Fibroblast of villous mesenchyme (primary cell): ENCODE data around the gene BTNL8. TPM values are rescaled to one million over a fixed set of nuclear protein-coding genes. Genes with fewer than 3 reads are reported as not detected.

Experiments
- DNase-seq: peaks from one replicate; pipeline ENCODE4 v3.0.0-alpha.2; 2010; ENCODE audit warnings: low read depth
- H3K4me3 ChIP-seq: 2 replicates; pipeline ENCODE4 v1.5.1; 2011; ENCODE audit warnings: low read depth, mild to moderate bottlenecking, low read length
- total RNA-seq: library from RNA; depleted of rRNA; stranded (reverse); fragments of >200 nt; gene quantifications from 2 replicates; pipeline ENCODE4 v1.2.3, GENCODE V29; 2012
- TF ChIP-seq, protein P1 (sequence below): IDR thresholded peaks from 2 replicates; pipeline ENCODE4 v1.5.1; 2012; ENCODE audit warnings: low read depth, mild to moderate bottlenecking, low read length; ENCODE audit not compliant: insufficient read depth

The BTNL8 gene
- total RNA-seq, 1 donor = not detected

DNA sequence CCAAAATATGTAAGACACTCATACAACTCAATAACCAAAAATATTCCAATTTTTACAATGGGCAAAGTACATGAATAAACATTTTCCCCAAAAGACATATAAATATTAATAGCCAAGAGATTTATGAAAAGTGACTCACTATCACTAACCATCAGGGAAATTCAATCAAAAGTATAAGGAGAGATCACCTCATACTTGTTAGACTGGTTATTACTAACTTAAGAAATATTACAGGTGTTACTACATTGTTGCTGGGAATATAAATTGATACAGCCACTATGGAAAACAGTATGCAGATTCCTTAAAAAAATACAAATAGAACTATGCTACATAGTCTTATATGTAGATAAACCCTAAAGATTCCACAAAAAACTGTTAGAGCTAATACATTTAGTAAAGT is 21.8 kb downstream of the BTNL8 start:
- no peak for DNase-seq
- H3K4me3 ChIP-seq = no peak overlapping the region
- TF ChIP-seq, protein P1, sequence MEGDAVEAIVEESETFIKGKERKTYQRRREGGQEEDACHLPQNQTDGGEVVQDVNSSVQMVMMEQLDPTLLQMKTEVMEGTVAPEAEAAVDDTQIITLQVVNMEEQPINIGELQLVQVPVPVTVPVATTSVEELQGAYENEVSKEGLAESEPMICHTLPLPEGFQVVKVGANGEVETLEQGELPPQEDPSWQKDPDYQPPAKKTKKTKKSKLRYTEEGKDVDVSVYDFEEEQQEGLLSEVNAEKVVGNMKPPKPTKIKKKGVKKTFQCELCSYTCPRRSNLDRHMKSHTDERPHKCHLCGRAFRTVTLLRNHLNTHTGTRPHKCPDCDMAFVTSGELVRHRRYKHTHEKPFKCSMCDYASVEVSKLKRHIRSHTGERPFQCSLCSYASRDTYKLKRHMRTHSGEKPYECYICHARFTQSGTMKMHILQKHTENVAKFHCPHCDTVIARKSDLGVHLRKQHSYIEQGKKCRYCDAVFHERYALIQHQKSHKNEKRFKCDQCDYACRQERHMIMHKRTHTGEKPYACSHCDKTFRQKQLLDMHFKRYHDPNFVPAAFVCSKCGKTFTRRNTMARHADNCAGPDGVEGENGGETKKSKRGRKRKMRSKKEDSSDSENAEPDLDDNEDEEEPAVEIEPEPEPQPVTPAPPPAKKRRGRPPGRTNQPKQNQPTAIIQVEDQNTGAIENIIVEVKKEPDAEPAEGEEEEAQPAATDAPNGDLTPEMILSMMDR = no peak

DNA sequence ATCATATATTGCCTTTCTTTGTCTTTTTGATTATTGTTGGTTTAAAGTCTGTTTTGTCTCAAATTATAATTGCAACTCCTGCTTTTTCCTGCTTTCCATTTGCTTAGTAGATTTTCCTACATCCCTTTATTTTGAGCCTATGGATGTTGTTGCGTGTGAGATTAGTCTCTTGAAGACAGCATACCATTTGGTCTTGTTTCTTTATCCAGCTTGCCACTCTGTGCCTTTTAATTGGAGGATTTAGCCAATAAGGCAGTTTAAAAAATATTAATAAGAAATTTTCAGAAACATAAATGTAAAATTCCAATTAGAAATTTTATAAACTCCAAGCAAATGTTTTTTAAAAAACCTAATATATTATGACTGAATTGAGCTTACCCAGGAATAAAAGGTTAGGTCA is 24.0 kb downstream of the BTNL8 start:
- TF ChIP-seq, protein P1 = no peak
- DNase-seq = no peak
- no peak overlapping the region for H3K4me3 ChIP-seq

DNA sequence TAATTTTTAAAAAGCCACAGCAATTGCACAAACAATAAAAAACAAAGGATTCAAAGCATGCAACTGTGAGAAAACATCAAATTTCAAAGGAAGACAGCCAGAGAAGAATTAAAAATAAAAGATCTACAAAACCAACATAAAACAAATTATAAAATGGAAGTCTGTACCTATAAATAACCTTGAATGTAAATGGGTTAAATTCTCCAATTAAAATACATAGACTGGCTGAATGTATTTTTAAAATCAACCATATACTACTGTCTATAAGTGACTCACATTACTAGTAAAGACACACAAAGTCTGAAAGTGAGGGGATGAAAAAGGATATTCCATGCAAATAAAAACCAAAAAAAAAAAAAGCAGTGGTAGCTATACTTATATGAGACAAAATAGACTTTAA is 33.7 kb downstream of the BTNL8 start:
- TF ChIP-seq, protein P1 = no peak
- no peak for DNase-seq
- H3K4me3 ChIP-seq = no peak overlapping the region

DNA sequence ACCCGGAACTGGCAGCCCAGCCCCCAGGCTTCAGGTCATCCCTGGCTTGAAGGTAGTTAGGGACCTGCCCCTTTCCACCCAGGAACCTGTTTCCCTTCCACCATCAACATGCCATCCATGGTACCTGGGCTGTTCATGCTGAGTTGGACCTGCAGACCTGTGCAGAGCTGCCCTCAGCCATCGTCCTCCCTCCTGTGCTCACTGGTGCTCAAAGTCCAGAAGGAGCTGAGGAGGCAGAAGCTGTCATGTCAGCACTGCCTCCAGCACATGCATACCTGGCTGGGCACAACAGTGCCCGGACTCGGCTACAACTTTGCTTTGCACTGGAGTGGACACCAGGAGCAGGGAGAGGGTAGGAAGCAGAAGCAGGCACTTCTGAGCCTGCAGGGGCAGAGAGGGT is 36.2 kb downstream of the BTNL8 start:
- no peak for DNase-seq
- no peak overlapping the region for H3K4me3 ChIP-seq
- TF ChIP-seq, protein P1 = no peak

DNA sequence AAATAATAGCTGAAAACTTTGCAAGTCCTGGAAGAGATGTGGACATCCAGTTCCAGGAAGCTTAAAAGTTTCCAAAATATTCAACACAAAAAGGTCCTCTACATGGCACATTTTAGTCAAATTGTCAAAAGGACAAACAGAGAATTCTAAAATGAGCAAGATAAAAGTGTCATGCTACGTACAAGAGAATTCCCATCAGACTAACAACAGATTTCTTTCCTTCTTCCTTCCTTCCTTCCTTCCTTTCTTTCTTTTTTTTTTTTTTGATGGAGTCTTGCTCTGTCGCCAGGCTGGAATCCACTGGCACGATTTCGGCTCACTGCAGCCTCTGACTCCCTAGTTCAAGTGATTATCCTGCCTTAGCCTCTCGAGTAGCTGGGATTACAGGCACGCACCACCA is 39.3 kb downstream of the BTNL8 start:
- TF ChIP-seq, protein P1 = no peak
- H3K4me3 ChIP-seq = no peak overlapping the region
- no peak for DNase-seq

DNA sequence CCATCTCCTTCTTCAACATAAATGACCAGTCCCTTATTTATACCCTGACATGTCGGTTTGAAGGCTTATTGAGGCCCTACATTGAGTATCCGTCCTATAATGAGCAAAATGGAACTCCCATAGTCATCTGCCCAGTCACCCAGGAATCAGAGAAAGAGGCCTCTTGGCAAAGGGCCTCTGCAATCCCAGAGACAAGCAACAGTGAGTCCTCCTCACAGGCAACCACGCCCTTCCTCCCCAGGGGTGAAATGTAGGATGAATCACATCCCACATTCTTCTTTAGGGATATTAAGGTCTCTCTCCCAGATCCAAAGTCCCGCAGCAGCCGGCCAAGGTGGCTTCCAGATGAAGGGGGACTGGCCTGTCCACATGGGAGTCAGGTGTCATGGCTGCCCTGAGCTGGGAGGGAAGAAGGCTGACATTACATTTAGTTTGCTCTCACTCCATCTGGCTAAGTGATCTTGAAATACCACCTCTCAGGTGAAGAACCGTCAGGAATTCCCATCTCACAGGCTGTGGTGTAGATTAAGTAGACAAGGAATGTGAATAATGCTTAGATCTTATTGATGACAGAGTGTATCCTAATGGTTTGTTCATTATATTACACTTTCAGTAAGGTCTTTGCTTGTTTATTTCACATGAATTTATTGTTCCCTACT is 51.5 kb downstream of the BTNL8 start:
- DNase-seq = no peak
- TF ChIP-seq, protein P1 = no peak
- no peak overlapping the region for H3K4me3 ChIP-seq

DNA sequence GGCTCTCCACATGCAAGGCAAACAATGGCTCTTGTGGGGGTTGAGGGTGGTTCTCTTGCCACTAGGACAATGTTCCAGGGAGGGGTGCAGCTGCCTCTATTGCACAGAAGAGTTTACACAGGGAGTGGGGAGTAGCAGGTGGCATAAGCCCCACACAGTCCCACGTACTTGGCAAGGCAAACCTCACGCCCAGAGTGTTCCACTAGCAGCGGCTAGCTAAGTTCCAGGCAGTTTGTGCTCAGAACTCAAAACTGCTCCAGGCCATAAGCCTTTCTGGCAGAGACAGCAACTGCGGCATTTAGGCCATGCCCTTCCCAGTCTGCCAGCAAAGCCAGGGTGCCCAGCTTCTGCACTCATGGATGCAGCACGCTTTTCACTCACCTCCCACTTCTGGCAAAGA is 60.7 kb downstream of the BTNL8 start:
- DNase-seq = no peak
- TF ChIP-seq, protein P1 = no peak
- no peak overlapping the region for H3K4me3 ChIP-seq
